Esophagus squamous epithelium (tissue), 4 donors: ENCODE data around the gene ARVCF.

ENCODE experiments used
- CTCF ChIP-seq, 6 experiments: fragments of 450-650 bp in 4 of 6; fragments of 200-600 bp in 2 of 6; sonication (generic) in 2 of 6; IDR thresholded peaks; one replicate each; pipeline ENCODE4 v1.5.1; 2016 to 2019; ENCODE audit warnings: antibody characterized with exemption in 6 of 6, mild to moderate bottlenecking in 4 of 6, moderate library complexity in 4 of 6
- POLR2A ChIP-seq, 4 donors: fragments of 450-650 bp; IDR thresholded peaks; one replicate each; pipeline ENCODE4 v1.6.1; 2017; ENCODE audit warnings: antibody characterized with exemption in 4 of 4, mild to moderate bottlenecking in 4 of 4, moderate library complexity in 3 of 4

GRCh38 chr22:19937616-19938473 lies 78.8 kb downstream of the ARVCF start:
- TF ChIP-seq CTCF (IDR thresholded peaks at IDR 0.05) = no peak
- TF ChIP-seq POLR2A (IDR thresholded peaks at IDR 0.05) = no peak
